ENCODE data around the gene LZTR1.
A peak's percentile ranks its signal among the peaks of the same experiment; 100 is the strongest.
"Not testable (repeated sequence)": the region's sequence is repeated elsewhere in the genome, so short reads cannot be mapped to it uniquely, and the experiment has no call there.

LZTR1 gene

GRCh38 chr22:21033895-21034294 lies 51.8 kb downstream of the LZTR1 start:
- no peak for DNase-seq (ENCODE audit: low spot score)

- no peak for DNase-seq (ENCODE audit: low spot score)
Observed at GRCh38 chr22:21034989-21035388, 52.9 kb downstream of the LZTR1 start.

- DNase-seq (ENCODE audit: low spot score) = no peak
Observed at GRCh38 chr22:21038405-21038804, 56.3 kb downstream of the LZTR1 start.

GRCh38 chr22:21039158-21039557 lies 57.1 kb downstream of the LZTR1 start:
- not testable (repeated sequence) for DNase-seq (ENCODE audit: low spot score)

- no peak for DNase-seq (ENCODE audit: low spot score)
Observed at GRCh38 chr22:21041937-21042336, 59.8 kb downstream of the LZTR1 start.

DNA sequence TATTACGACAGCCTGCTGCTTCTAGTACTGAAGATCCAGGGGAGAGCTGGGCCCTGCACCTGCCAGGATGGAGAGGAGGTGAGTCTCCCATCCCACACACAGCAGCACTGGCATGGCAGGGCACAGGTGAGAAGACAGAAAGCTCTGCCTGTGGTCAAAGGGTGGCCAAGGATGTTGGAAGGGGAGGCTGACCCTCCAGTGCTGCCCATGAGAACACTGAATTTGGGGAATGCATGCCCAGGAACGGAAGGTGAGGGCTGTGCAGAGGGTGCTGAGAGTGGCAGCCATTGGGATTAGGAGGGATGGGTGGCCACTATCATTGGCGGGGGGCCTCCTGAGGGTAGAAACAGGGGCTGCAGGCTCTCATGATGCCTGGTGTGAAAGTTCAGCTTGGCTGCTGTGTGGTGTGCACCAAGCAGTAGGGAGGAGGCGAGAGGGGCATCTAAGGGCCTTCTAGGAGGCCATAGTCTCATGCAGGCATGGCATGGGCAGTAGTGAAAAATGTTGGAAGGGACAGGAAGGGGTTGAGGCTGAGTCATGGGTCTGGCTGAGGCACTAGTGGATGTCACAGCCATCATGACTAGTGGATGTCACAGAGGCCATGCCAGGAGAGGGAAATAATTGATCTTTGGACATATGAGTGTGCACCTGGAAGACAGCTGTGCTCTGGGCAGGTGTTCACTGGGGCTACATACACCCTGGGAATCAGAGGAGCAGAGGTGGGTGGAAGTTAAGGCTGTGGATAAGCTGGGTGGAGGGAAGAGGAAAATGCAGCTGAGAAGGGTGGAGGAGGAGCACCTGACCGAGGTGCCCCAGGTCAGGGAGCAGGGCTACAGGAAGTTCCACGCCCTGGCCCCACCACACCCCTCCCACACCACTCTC lies 61.1 kb downstream of the LZTR1 start:
- DNase-seq (ENCODE audit: low spot score) = no peak

DNA sequence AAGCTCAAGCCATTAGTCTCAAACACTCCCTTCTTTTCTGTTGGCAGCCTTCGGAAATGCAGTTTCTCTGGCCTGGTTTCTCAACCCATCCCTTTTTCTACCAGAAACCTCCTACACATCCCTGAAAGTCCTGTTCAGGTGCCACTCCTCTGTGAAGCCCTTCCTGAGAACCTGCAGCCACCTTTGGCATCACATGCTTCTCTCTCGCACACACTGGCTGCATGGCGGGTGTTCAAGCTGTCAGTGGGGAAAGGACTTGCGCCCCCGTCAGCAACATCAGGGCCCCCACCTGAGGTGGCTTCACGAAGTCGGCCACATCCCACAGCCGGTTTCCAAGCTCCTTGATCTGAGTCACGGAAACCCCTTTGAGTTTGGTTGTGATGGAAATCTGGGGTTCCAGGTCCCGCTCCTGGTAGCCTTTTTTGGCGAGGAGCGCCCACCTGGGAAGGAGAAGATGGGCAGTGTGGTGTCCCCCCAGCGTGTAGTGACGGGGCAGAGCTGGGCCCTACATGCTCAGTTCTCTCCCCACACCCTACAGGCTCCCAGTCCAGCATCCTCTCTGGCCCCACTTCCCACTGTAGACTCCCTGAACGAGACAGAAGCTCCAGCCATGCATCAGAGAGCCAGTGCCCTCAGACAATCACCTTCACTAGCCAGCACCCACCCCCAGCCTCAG lies 61.9 kb downstream of the LZTR1 start:
- DNase-seq (ENCODE audit: low spot score) = no peak

- peak; percentile 3 for DNase-seq (ENCODE audit: low spot score)
Observed at GRCh38 chr22:21044931-21045584, 63.0 kb downstream of the LZTR1 start.

DNA sequence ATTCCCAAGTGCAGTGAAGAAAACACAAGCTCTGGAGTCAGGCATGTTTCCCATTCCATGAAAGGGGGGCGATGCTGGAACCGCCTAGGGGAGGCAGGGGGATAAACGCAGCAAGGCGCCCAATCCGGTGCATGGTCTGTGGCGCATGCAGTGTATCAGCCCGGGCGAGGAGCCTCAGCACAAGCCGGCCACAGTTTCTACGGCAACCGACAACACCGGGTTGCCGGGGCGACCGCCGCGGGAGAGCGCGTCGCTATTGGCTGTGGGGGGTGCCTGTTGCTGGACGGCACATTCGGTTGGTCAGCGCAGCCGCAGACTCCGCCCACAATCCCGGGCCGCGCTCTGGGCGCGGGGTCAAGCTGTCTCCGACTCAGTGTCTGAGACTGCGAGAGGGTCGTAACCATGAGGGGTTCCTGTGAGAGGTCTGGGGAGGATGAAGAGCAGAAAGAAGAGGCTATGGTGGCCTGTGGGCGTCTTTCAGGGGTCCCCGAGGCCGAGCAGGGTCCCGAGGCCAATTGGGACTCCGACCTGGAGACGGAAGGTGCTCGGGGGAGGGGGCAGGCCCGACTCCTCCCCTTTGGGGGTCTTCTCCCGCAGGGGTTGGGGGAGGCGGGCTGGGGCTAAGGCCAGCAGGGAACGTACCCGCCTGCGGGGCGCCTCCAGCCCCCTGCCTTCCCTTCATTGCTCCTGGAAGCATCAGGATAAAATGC lies 63.6 kb downstream of the LZTR1 start, which contains the start of gene LRRC74B:
LRRC74B (plus strand) TSS at position 362 of the 710 bp plus-strand sequence; CDS start at position 403, 41 bp downstream.
- peak; percentile 75 for DNase-seq (ENCODE audit: low spot score)

DNA sequence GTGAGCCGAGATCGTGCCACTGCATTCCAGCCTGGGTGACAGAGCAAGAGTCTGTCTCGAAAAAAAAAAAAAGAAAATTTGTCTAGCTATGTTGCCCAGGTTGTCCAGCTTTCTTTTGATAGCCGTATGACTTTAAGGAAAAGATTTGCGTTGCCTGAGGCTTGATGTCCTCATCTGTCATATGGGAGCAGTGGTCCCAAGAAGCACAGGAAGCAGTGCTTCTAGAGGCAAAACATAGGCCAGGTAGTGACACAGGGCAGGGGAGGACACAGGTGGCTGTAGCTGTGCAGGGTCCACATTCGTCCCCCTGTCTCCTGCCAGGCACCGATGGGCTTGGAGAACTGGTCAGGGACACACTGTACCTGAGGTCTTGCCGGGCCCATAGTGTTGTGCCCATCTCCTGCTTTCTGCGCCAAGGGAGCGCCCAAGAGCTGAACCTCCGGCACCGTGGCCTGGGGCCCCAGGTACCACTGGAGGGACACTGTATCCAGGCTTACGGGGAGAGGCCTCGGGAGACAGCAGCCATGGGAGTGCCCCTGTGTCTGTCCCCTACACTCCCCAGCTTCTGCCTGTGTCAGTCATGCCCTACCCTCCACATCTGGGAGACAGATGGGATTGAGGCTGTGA lies 65.1 kb downstream of the LZTR1 start:
- no peak for DNase-seq (ENCODE audit: low spot score)

DNA sequence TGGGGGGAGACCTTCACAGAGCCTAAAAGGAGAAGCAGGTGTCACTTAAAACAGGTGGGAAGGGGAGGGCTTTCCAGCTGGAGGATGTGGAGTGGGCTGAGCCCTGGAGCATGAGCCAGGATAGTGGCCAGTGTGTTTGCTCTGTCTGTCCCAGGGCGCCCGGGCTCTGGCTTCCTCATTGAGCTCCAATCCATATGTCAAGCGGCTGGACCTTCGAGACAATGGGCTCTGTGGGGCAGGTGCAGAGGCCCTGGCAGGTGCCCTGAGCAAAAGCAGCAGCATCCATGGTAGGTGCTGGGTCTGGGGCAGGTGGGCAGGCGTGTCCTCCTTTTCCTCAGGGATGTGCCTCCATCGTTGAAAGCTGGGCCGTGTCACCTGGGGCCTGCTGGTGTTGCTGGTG lies 65.6 kb downstream of the LZTR1 start:
- DNase-seq (ENCODE audit: low spot score) = no peak

GRCh38 chr22:21048448-21048847 lies 66.4 kb downstream of the LZTR1 start:
- not testable (repeated sequence) for DNase-seq (ENCODE audit: low spot score)
